Mucosa of stomach (tissue), 1 donor: ENCODE measurements around the gene PRODH.
"Not testable (repeated sequence)": the region's sequence is repeated elsewhere in the genome, so short reads cannot be mapped to it uniquely, and the experiment has no call there.

ENCODE experiments used
- H3K27me3 ChIP-seq: one replicate; pipeline ENCODE4 v1.7.0; 2013; ENCODE audit warnings: mild to moderate bottlenecking, low read length; ENCODE audit not compliant: control insufficient read depth, insufficient read depth
- H3K36me3 ChIP-seq: one replicate; pipeline ENCODE4 v1.7.0; 2013; ENCODE audit warnings: low read length; ENCODE audit not compliant: control insufficient read depth, insufficient read depth
- H3K4me1 ChIP-seq: one replicate; pipeline ENCODE4 v1.7.0; 2013; ENCODE audit warnings: mild to moderate bottlenecking, low read length; ENCODE audit not compliant: control insufficient read depth, insufficient read depth
- H3K4me3 ChIP-seq: one replicate; pipeline ENCODE4 v1.7.0; 2013; ENCODE audit warnings: low read length
- H3K9ac ChIP-seq: one replicate; pipeline ENCODE4 v1.7.0; 2013; ENCODE audit warnings: mild to moderate bottlenecking, low read length, moderate library complexity
- H3K9me3 ChIP-seq: one replicate; pipeline ENCODE4 v1.7.0; 2013; ENCODE audit warnings: mild to moderate bottlenecking, low read length, moderate library complexity; ENCODE audit not compliant: control insufficient read depth
- donor health status: Pancreatic carcinoma.

Gene PRODH

GRCh38 chr22:18906896-18907295 lies 29.2 kb downstream of the PRODH start:
- Histone ChIP-seq H3K4me1 (no peaks in the 10 kb centered on the region), H3K36me3 (no peaks in the 10 kb centered on the region), H3K9me3 (no peaks in the 10 kb centered on the region), H3K27me3 (no peaks in the 10 kb centered on the region), H3K4me3 (no peak overlapping the region), H3K9ac (no peak overlapping the region)

GRCh38 chr22:18906410-18906745 lies 29.7 kb downstream of the PRODH start:
- H3K4me3 ChIP-seq, H3K4me1 ChIP-seq, H3K9ac ChIP-seq, H3K36me3 ChIP-seq, H3K27me3 ChIP-seq, H3K9me3 ChIP-seq: not testable (repeated sequence)

- H3K9me3 ChIP-seq = no peaks in the 10 kb centered on the region
- no peaks in the 10 kb centered on the region for H3K36me3 ChIP-seq
- no peak within 1 kb of the TSS for H3K4me3 ChIP-seq
- H3K27me3 ChIP-seq = no peaks in the 10 kb centered on the region
- H3K4me1 ChIP-seq = no peaks in the 10 kb centered on the region
- H3K9ac ChIP-seq = no peak within 1 kb of the TSS
Measured at GRCh38 chr22:18905540-18906409, 30.3 kb downstream of the PRODH start, which contains the start of gene DGCR6. Gene DGCR6 (plus strand): TSS chr22:18906320. CDS start chr22:18906375, 55 bp downstream.

- not testable (repeated sequence) for H3K9ac ChIP-seq, H3K36me3 ChIP-seq, H3K27me3 ChIP-seq
Measured at GRCh38 chr22:18896037-18896657, 39.9 kb downstream of the PRODH start.

GRCh38 chr22:18893775-18894174 lies 42.3 kb downstream of the PRODH start:
- not testable (repeated sequence) for H3K4me3 ChIP-seq, H3K9ac ChIP-seq, H3K9me3 ChIP-seq, H3K27me3 ChIP-seq, H3K36me3 ChIP-seq, H3K4me1 ChIP-seq

More at GRCh38 chr22:18896037-18896657, 39.9 kb downstream of the PRODH start:
- H3K4me1 ChIP-seq, H3K4me3 ChIP-seq, H3K9me3 ChIP-seq: not testable (repeated sequence)

- H3K9me3 ChIP-seq, H3K4me3 ChIP-seq, H3K9ac ChIP-seq, H3K36me3 ChIP-seq, H3K27me3 ChIP-seq, H3K4me1 ChIP-seq: not testable (repeated sequence)
Measured at GRCh38 chr22:18890510-18891192, 45.4 kb downstream of the PRODH start.

DNA sequence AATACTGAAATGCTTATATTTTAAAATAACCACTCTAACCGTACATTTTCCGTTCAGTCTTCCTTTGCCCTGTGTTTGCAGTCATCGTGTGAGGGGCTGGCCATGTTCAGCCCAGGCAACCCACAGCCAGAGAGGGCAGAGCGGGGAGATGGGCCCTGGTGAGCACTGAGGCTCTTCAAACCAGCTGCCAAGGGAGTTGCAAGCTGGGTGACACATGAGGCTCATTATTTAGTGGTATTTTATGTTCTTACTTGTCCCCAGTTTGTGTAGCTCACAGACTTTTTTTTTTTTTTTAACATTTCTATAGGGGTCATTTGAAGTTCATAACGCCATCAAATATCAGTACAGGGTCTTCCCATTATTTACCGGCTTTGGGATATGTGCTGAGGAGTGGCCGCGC lies 48.0 kb downstream of the PRODH start:
- Histone ChIP-seq H3K36me3 (no peaks in the 10 kb centered on the region), H3K27me3 (no peaks in the 10 kb centered on the region), H3K4me3 (no peak overlapping the region), H3K9ac (no peak overlapping the region), H3K9me3 (no peaks in the 10 kb centered on the region), H3K4me1 (no peaks in the 10 kb centered on the region)

DNA sequence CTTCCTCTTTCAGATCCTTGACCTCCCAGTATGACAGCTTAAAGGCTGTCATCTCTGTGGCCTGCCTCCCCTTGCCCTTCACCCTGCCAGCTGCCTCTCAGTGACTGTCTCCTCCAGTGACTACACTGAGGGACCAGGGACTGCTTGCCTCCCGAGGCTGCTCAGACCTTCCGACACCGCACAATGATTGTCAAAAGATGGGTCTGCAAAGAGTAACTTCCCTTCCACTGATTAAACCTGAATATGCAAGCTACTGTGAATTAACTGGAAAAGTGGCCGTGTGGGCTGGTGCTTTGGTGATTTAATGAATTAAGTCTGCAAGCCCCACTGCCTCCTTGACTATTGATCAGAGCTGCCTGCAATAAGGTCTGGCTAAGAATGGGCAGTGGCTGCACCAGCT lies 51.6 kb downstream of the PRODH start:
- not testable (repeated sequence) for H3K9ac ChIP-seq, H3K27me3 ChIP-seq, H3K4me1 ChIP-seq, H3K4me3 ChIP-seq, H3K9me3 ChIP-seq, H3K36me3 ChIP-seq

GRCh38 chr22:18881260-18881659 lies 54.8 kb downstream of the PRODH start:
- H3K27me3 ChIP-seq, H3K4me3 ChIP-seq, H3K9ac ChIP-seq: not testable (repeated sequence)

More at GRCh38 chr22:18881260-18881659, 54.8 kb downstream of the PRODH start:
- not testable (repeated sequence) for H3K4me1 ChIP-seq, H3K9me3 ChIP-seq, H3K36me3 ChIP-seq
